ENCODE measurements around the gene SEC16A.

GRCh38 chr9:136511144-136511669 lies 28.4 kb upstream of the SEC16A start:
- no peak for TF ChIP-seq CTCF (IDR thresholded peaks at IDR 0.05)
- no peak for TF ChIP-seq POLR2A (IDR thresholded peaks at IDR 0.05)
